Measurements from ENCODE around the gene TRPC6.
"Not testable (repeated sequence)": the region's sequence is repeated elsewhere in the genome, so short reads cannot be mapped to it uniquely, and the experiment has no call there.

Gene TRPC6

DNA sequence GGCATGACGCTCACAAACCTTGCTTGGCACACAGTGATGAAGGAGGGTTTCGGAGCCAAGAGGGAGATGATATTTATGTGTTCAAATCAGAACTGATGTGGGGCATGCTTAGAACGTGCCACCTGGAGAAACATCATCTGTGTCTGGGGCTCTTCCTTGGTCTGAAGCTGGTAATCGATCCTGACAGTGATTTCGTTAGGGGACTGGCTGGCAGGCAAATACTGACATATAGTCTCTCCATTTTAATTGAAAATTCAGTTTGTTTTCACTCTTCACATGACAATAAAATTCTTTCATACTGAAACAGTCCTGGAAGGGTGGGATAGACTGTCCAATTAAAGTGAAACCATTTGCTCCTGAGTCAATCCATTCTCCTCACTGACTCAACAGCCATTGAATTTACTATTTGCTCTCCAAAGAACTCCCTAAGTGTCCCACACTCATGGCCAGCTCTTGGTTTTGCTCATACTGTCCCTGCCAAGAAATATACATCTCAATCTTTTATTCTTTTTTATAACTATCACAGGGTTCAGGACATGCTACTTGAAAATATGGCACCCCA, 134.8 kb downstream of the TRPC6 start:
- no peak for DNase-seq (ENCODE audit: low spot score)

DNA sequence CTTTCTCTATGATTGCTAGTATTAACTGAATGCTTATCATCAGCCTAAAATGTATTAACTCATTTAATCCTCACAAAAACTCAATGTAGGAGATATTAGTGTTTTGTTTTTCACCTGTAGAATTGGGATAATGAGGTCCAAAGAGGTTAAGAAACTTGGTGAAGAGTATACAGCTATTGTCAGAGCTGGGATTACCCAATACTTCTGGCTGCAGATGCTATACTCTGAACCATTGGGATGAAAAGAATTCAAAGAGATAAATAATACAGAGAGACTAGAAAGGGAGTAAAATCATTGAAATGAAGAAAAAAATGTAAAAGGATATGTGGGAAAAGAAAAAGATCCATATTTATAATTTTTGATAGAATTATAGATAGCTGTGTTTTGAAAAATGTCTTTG, 137.1 kb downstream of the TRPC6 start:
- no peak for DNase-seq (ENCODE audit: low spot score)

DNA sequence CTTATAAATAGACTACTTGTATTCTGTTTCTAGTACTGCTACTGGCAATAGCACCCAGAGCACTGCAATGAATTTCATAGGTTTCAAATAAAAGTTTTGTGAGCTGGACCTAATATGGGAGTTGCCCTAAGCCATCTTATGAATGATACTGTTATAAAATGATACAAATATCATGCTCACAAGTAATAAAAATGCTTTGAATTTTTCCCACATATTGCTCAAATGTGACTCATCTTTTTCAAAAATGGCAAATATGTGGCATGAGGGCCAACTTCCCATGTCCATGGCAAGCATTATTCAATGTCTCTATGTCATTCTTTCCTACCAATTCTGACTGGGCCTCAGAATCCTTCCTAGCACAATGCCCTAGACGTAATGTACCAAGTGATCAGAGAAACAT, 137.6 kb downstream of the TRPC6 start:
- no peak for DNase-seq (ENCODE audit: low spot score)

DNA sequence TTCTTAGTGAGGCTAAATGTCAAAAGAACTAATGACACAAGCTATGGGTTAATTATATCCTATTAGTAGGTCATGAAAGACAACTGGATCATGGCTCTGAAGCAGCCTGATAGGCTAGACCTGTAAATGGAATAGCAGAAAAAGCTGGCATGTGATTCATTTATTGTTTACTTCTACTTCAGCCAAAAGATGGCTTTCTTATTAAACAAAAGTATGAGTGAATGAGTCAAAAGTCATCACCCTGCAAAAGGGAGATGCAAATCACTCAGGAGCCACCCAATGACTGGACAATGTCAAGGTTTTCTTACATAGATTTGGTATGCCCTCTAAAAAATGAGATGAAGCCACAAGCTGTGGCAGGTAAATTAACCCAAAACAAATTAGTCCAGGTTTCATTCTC, 138.0 kb downstream of the TRPC6 start:
- DNase-seq (ENCODE audit: low spot score) = no peak

DNA sequence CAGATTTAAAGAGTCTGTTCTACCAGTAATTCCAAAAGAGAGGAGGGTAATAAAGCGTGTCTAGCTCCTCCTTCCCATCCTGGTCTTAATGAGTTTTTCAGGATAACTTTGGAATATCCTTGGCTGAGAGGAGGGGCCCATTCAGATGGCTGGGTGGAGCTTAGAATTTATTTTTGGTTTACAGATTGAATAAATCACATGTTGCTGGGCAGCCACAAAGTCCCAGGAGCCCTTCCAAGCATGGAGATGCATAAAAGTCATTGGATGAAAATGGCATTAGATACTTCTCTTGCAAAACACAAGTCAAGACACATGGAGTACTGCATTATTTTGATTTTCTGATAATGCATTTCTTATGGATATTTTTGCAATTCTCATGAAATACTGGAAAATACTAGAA, 139.0 kb downstream of the TRPC6 start:
- DNase-seq (ENCODE audit: low spot score) = no peak

DNA sequence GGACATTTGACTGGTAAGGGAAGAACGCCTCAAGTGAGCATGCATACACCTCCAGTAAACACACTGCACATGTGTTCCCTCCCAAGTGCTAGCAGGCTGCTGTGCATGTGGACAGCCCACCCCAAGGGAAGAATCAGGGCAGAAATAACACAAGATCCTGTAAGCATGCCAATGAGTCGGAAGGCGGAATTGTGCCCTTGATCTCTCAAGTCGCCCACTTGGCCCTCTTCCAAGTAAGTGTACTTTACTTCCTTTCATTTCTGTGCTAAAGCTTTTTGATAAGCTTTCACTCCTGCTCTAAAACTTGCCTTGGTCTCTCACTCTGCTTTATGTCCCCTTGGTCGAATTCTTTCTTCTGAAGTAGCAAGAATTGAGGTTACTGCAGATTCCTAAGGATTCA, 139.6 kb downstream of the TRPC6 start:
- no peak for DNase-seq (ENCODE audit: low spot score)

DNA sequence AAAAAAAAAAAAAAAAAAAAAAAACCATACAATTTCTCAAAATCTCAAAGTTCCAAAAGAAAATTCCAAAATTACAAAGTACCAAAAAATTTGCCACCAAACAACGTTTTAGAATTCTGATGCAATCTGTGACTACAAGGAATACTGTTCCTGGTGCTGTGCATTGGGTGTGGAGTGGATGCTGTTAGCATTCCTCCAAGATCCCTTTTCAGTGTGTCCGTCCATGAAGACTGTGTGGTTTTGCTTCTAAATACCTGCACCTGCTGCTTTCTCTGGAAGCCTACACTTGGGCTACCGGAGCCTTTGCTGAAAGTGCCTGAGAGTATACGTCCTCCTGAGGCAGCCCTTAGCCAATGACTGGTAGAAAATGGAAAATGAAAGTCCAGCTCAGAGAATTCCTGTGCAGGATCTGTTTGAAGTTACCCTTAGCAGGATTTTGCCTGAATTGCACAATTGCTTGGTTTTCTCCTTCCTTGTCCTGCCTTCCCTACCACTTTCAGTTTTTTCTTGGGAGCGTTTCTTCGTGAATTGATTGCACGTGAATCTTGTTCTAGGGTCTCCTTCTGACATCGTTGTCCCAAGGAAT, 140.8 kb downstream of the TRPC6 start:
- no peak for DNase-seq (ENCODE audit: low spot score)

DNA sequence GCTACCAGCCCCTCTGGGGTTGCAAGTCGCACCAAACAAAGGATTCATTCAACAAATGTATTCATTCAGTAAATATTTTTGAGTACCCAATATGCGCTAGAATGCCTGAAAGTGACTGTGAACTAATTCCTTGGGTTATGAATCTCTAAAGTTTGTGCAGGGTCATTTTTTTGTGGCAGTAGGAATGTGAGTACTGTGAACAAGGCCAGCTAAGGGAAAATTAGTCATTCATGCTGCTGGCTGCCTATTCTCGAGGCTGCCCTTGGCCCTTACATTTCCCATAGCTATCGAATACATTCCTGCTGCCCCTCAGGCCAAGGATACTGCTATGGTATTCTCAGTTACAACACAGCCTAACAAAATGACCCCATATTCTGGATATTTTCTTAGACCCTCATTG, 141.6 kb downstream of the TRPC6 start:
- DNase-seq (ENCODE audit: low spot score) = no peak

DNA sequence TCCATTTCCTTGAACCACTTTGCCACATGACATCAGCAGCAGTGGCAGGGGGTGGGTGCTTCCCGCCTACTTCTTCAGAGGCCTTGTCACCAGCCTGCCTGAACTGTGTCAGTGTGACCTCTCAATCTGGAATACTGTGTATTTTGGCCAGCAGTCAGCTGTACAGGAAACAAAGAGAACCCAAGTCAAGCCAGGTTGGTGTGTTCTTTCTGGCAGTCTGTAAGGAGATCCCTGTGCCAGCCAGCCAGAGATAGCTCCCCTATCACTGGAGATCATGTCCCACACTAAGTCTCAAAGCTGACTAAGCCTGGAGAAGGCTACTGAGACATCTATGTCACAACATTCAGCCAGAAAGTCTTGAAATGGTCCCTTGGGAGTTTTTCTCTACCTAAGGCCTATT, 142.1 kb downstream of the TRPC6 start:
- DNase-seq (ENCODE audit: low spot score) = no peak

DNA sequence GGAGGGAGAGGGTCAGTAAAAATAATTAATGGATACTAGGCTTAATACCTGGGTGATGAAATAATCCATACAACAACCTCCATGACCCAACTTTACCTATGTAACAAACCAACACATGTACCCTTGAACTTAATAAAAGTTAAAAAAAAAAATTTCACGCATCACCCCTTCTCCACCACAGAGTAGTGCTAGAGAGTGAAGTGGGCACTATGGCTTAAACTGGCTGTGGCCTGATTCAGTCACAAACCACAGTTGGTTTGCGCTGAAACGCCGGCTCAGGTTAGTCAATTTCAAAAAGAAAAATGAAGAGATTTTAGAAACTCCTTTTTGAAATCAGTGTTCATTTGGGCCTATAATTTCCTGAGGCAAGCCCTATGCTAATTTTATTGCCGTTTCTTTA, 144.3 kb downstream of the TRPC6 start:
- no peak for DNase-seq (ENCODE audit: low spot score)

DNA sequence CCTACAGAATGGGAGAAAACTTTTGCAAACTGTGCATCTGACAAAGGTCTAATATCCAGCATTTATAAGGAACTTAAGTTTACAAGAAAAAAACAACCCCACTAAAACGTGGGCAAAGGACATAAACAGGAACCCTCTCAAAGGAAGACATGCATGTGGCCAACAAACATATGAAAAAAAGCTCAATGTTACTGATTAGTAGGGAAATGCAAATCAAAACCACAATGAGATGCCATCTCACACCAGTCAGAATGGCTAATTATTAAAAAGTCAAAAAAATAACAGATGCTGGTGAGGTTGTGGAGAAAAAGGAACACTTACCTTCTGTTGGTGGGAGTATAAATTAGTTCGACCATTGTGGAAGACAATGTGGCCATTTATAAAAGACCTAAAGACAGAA, 145.1 kb downstream of the TRPC6 start:
- DNase-seq (ENCODE audit: low spot score) = not testable (repeated sequence)

DNA sequence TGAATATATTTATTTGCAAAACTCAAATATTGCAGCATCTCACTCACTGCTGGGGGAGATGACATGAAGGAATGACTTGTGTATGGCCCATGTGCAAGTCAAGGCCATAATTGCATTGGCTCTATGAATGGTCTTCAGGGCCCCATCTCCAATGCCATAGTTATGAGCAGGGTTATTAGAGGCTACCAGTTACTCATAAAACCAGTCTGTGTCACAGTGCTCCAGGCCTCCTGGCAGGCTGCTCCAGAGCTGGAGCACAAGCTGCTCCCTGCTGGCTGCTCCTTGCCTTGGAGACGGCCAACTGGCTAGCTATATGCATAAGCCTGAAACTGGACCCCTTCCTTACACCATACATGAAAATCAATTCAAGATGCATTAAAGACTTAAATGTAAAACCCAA, 145.7 kb downstream of the TRPC6 start:
- no peak for DNase-seq (ENCODE audit: low spot score)

DNA sequence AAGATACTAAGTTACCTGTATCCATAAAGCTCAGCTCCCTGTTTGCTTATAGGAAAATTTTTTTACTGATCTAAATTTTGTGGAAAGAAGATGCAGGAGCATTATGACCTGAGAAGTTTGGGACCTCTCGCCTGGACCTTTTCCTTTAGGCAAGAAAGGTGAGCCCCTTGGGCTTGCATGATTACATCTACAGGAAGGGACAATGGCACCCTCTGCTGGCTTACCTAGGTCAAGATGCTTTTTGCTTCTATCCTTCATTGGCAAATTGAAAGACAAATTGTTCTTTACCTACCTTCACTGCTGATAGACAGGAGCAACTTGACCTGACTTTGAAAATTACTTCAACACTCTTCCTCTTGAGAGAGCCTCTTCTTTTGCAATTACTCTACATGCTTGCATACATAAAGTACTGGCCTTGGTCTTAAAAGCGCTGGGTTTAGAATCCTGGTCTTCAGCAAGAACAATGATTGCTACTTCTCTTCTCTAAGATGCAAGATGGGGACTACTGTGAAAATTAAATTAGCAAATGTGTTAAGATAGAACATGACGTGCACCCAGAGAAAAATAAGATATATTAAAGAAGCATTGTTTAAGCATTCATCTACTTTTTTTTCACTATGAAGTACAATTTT, 147.2 kb downstream of the TRPC6 start:
- DNase-seq (ENCODE audit: low spot score) = peak; percentile 7

DNA sequence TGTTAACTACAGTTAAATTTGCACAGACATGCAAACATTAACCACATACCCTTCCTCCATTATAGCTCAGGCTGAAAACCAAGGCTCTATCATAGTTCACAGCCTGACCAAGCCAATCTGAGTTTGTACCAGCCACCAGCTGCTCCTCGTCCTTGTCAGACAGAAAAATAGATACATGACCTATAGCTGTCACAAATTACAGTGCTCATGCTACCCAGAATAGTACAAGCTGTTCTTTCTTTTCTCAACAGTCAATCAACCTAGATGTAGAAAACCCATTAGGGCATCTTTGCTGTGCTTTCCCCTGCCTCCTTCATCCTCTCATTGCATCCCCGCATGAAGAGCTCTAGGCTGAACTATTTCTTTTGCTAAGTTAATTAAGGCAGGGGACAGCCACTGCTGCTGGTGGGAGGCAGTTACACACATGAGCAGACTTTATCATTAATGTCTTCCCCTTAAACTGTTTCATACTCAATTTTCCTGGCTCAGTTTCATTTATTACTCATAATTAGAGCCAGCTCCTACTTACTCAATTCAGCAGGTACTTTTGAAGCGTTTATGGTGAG, 148.3 kb downstream of the TRPC6 start:
- DNase-seq (ENCODE audit: low spot score) = no peak

DNA sequence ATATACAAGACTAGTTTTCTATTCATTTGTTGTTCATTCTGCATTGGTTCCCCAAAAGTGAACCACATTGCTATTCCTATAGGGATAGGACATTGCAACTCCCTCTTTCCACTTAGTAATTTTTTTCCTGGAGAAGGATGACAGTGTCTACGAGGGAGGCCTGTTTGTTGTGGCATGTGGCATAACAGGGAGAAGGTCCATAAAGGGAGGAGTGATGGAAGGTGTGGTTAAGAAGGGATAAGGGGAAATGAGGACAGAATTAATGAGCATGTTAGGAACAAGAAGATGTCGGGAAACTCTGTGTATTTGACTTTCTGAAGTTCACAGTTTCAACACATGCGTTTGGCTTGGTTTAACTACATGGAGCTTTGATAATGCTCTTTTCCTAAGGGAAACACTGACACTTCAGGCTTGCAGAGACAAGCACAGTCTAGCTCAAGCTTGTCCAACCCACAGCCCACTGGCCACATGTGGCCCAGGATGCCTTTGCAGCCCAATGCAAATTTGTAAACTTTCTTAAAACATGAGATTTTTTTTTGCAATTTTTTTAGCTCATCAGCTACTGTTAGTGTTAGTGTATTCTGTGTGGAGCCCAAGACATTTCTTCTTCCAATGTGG, 149.7 kb downstream of the TRPC6 start:
- no peak for DNase-seq (ENCODE audit: low spot score)

DNA sequence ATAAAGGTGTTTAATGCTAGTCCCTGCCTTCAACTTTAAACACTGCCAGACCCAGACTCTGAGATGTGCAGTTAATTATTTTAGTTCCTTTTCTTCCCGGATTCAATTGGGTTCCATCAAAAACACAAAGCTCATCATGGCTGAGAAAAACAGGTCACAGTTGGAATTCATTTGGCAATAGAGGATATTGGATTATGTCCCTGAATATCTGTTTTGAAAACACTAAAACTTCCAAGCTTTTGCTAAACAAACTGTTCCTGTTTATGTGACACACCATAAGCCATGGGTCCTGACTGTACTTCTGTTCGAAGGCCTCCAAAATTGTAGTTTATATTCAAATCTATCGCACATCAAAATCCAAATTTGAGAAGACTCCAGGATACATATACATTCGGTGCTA, 150.7 kb downstream of the TRPC6 start:
- DNase-seq (ENCODE audit: low spot score) = no peak

DNA sequence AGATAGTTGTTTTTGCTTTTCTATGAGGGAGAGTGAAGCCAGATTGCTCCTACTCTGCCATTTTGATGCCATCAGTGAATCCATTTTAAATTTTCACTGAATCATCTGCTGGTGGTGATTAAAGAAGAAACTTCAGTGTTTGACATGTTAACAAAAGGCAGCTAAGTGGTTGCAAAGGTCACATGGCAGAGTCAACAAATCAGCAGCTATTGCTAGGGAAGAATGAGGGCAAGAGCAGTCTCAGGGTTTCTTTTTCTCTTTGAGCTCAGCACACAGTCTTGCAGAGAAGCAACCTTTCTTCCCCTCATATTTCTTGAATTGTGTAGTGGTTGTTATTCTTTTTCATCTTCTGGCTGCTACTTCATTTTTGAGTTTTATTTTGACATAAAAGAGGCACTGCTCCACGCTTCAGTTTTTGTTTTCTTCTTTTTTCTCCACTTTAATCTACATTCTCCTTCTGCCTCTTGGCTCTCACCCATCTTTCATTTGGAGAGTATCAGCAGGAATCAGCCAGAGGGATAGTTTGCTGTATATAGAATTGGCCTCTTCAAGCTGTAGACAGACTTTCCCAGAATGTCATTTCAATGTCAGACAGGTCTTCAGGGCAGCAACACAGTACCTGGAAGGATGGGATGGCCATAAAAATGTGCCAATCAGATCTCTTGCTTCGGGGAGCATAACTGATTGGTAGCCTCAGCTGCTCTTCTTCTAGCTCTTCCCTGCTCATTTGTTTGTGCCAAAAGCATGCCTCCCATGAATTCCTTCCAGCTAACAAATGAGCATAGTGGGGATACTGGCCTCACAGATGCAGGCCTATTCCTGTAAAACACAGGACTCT, 153.9 kb downstream of the TRPC6 start:
- DNase-seq (ENCODE audit: low spot score) = no peak

DNA sequence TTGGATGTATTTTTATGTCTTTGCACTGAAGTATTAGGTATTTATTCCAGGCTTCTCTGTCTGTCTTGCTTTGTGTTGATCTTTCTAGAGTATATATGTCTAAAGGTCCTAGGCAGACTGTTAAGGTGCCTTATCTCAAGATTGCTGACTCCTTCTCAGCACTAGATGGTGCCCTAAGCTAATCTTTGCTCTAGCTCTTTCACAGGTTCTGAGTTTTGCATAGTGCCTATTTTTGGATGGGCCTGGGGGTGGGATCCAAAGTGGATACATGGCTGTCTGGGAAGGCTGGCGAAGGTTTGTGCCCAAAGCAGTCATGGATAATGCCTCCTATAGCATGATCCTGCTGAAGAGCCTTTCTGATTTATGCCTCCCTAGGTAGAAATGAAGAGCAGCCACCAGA, 154.9 kb downstream of the TRPC6 start:
- no peak for DNase-seq (ENCODE audit: low spot score)

DNA sequence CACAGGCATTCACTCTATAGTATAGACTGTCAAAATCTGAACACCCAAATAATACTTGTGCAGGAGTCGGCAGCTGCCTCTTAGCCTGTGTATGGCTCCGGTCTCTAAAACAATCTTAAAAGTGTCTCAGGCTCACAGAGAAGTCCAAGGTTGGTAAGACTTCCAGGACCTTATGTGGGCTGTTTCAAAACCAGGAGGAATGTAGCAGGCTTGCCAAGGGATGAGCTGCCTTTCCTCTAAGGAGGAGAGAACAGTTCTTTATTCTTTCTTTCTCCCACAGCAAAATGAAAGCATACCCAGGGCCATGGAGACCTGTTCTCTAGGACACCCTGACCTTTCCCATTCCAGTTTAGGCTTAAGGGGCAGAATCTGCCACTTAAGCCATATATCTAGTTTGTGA, 176.5 kb downstream of the TRPC6 start:
- no peak for DNase-seq (ENCODE audit: low spot score)

Measured in kidney capillary endothelial cell (primary cell).